ENCODE results near the gene CELF3. TPM values are rescaled to one million over a fixed set of nuclear protein-coding genes. Genes with fewer than 3 reads are reported as not detected.

The CELF3 gene
- total and polyA plus RNA-seq, 9 of the 15 experiments (the other 6 are each of a cell fraction or from before 2014, with no cell fraction given): not detected

- TF ChIP-seq NFYB (IDR thresholded peaks at IDR 0.05; ENCODE audit: extremely low read depth, insufficient read length) (no peak), KAT8 (IDR thresholded peaks at IDR 0.05; ENCODE audit: low read depth) (no peak), KLF1 (tag; IDR thresholded peaks at IDR 0.05) (no peak), CTBP1 (IDR thresholded peaks at IDR 0.05; ENCODE audit: borderline replicate concordance) (peak; percentile 71; the same call in 1 of the 2 replicates), RFX5 (IDR thresholded peaks at IDR 0.05; ENCODE audit: low read depth, low read length) (no peak), ZBTB11 (CRISPR knock-in tag; IDR thresholded peaks at IDR 0.05) (no peak; a peak in 1 of 6 replicates), MGA (IDR thresholded peaks at IDR 0.05) (no peak), ZNF561 (CRISPR knock-in tag; conservative IDR thresholded peaks at IDR 0.05) (no peak), PCBP1 (IDR thresholded peaks at IDR 0.05; ENCODE audit: low read depth, low read length, poor library complexity, severe bottlenecking) (peak; percentile 60)
Measured at GRCh38 chr1:151762941-151763921, 46.6 kb upstream of the CELF3 start, which contains the start of gene MRPL9 (continued).
